OCI-M2 (cell line): ENCODE measurements around the gene CDH23.

Experiments used
- DNase-seq: peaks from one replicate; lab custom pipeline; 2025; ENCODE audit not compliant: unreplicated experiment; lab: John Stamatoyannopoulos, UW

Gene CDH23

DNA sequence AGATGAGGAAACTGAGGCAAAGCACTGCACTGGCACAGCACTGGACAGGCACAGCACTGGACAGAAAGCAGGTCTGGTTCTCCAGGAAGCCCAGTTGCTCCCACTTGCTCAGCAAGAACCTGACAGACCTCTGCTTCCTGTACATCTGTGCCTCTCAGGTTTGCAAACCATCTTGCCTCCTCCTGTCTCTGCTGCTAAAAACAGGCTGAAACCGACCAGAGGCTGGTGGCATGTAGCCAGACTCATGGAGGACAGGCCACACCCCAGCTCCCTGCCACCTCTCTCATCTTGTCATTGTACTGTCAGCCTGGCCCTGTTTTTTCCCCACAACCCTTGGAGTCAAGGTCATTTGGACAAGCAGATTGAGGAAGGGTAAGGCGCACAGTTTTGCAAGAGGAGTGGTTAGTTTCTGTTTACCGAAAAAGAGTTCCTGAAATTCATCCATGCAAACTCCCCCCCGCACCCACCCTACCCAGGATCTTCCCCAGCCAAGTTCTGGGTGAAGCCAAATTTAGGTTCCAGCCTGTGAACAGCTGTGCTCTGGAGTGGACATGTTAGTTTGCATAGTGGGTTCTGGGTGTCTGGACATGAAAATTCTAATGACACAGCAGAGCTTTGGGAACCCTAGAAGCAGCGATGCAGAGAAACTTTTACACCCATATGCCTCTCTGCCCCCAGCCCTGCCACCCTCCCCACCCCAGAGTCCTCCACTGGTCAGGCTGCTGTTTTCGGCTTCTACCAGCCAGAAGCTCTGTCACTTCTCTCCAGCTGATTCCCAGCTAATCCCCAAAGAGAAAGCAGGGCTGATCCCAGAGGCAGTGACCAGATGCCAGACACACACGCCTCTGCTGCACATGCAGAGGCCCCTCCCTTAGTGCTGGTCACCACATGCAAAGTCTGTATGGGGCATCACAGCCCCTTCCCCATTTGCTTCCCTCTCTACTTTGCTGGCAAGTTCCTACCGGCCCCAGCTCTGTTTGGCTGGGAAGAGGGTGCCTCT is 331.3 kb downstream of the CDH23 start:
- DNase-seq: no peak

DNA sequence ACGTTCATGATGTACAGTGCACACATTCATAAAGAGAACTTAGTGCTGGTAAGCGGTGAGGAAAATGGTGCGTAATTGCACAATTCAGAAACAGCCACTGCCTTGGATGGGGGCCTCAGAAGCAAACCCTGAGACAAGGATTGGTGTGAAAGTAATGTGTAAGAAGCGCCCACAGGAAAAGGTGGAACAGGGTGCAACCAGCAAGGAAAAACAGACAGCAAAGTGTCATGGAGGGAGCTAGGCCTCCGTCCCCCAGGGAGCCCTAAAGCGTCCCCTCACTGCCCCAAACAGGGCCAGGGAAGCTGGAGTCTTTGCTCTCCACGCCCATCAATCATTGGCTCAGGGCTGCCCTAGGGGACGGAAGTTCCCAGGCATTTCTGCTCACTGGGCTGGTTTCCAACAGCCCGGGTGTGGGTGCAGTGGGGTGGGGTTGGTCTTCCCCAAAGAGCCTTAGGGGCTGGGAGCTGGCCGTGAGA is 332.5 kb downstream of the CDH23 start:
- no peak for DNase-seq

DNA sequence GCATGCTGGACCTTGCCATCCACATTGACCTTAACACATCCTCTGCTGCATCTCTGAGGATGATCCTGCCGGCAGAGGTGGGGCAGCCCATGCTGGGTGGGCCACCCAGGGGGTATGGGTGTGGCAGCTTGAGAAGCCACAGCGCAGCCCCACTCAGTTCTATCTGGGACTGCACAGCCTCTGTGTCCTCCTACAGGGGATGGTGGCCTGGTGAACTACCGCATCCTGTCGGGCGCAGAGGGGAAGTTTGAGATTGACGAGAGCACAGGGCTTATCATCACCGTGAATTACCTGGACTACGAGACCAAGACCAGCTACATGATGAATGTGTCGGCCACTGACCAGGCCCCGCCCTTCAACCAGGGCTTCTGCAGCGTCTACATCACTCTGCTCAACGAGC is 335.1 kb downstream of the CDH23 start:
- no peak for DNase-seq

DNA sequence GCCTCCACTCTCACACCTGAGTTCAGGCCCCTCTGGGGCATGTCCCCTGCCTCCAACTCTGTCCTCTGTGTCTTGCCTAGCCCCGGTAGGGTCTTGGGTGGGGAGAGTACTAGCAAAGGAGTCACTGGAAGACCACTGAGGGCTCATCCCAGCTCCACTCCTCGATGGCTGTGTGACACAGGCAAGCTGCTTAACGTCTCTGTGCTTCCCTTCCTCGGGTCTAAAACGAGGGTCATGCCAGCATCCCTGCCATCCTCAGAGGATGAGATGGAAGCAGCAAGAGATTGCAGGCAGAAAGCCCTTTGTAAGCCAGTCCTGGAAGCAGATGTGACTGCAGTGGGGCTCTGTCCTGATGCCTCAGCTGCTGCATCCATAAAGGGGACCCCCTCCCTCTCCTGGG is 338.1 kb downstream of the CDH23 start:
- DNase-seq: no peak

DNA sequence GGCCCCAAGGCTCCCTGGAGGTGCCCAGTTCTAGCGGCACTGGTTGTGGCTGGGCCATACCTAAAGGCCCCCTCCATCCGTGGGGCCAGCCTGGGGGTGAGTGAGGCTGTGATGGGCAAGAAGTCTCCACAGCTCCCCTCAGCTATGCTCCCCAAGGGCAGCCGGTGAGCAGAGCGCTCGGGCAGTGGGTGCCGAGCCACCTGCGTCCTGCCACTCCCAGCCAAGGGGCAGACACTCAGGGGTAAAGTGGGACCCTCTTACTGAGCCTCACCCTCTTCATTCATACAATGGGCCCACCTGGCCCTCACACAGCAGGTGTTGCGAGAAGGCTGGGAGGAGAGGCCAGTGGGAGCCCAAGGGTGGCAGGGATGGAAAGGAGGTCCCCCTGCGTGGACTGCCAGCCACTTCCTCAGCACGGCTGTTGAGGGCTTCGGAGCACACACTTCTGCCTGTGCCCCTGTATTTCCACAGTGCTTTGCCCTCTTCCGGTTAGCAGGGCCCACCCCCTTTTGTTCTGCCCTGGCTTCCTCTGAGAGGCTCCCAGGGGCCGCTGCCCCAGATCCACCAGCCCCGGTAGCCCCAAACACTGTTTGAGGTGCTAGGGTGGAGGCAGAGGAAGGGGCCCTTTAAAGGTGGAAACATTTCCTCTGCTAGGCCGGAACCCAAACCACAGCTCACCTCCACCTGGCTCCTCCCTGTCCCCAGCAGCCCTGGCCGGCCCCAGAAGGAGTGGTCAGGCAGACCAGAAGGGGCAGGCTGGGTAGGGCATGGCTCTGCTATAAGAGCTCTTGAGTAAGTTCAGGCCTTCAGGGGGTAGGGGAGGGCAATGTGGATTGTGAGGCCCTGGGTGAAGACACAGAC is 339.2 kb downstream of the CDH23 start:
- no peak for DNase-seq

DNA sequence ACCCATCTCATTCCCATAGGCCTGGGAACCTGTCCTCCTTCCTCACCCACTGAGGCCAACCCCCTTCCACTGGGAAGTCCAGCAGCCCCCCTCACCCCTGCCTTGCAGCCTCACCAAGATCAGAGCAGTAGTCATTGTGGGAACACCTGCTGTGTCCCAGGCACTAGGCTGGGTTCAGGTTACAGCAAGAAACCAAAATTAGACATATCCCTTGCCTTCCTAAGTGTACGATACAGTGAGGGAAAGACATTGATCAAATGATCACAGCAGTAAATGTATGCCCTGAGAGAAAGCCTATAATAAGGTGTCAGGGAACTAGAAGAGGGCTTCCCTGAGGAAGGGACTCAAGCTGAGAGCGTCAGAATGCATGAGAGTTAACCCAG is 339.8 kb downstream of the CDH23 start:
- DNase-seq: no peak

DNA sequence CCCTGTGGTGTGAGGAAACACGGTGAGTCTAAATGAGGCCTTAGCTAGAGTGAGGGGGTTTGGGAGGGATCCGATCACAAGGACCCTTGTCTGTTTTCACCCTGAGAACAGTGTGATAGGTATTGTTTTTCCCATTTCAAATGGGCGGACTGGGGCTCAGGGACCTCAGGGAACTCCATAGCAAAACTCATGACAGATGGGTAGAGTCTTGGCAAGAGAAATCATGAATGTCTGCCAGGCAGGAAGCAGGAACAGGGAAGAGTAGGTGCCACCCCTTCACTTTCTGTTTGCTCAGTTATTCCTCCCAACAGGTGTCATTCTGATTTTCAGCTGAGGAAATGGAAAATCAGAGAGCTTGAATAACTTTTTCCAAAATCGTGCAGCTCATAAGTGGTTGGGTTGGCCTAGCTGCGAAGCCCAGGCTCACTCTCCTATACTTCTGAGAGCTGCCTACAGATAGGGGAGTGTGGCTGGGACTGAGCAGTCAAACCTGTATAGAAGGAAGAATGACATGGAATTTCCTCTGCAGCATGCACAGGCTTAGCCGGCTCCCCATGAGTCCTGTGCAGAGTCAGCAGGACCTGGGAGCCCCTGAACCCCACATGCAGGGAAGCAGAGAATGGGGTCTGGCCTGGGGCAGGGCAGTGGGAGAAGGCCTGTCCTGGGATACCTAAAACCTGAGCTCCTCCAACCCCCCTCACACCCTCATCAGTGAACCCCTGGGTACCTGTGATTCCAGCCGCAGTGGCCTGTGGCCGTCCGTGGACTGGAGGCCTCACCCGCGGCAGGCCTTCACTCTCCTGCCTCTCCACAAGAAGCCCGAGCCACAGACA is 340.5 kb downstream of the CDH23 start:
- DNase-seq: no peak

DNA sequence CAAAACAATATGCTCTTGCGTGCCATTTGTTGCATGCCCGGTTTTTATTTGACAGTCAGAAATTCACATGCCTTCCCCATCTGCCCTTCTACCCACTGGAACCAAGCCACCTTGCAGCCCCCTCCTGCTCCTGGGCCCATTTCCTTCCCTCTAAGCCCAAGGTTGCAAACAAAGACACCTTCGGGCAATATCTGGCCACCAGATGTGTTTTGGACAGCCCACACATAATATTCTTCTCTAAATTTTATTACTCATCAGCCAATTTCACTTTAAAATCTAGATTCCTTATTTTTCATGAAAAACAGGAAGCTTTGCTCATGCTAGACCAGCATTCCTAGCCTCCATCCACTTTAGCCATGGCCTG is 341.1 kb downstream of the CDH23 start:
- no peak for DNase-seq

DNA sequence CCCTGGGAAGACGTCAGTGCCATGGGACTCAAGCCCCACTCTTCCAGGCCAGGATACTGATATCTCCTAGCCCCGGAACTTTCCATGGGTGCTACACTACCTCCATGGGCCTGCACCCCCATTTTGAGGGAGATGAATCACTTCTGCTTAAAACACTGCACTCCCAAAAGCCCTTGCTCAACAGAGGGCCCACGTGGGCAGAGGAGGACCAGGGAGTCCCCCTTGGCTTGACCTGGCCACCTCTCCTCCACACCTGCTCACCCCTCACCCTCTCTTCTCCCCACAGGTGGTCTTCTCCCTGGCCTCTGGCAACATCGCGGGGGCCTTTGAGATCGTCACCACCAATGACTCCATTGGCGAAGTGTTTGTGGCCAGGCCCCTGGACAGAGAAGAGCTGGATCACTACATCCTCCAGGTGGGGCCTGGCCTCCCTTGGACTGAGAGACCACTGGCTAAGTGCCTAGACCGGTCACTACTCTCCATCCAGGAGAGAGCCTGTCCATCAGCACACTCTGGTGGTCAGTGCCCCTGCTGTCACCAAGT is 342.7 kb downstream of the CDH23 start:
- DNase-seq: no peak

DNA sequence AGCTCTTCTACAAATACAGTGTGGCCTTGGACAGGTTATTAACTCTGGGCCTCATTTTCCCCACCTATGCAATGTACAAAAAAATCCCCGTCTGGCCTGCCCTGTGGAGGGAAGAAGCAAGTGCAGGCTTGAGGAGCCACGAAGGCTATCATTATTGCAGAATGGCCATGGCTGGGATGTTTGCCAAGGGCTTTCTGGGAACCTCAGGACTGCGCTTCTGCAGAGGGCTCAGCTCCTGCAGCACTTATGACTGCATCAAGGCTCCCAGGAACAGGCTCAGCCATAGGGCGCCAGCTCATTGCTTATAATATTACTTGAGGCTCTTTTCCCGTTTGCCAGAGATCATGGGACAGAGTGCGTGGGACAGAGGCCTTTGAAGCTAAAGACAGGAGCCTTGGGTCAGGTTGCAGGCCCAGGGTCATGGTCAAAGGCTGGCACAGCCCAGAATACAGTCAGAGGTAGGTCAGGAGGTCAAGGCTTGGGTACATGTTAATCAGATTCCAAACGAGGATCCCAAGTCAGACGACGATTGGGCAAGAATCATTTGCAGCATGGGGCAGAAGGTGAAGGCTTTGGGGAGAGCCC is 343.4 kb downstream of the CDH23 start:
- no peak for DNase-seq

DNA sequence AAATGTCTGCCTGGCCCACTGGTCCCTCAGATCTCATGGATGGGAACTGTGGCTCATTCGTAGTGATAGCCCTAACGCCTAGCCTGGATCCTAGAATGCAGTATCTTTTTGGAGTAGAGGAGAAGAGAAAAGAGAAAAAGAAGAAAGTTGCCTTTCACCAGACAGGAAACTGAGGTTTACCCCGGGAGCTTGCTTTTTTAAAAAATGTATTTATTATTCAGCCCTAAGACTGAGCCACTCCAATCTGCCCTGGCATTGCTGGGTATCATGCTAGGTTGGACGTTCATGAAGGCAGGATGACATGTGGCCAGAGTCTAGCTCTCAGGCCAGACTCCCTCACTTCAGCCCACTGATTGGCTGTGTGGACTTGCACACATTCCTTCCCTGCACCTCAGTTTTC is 344.3 kb downstream of the CDH23 start:
- no peak for DNase-seq

DNA sequence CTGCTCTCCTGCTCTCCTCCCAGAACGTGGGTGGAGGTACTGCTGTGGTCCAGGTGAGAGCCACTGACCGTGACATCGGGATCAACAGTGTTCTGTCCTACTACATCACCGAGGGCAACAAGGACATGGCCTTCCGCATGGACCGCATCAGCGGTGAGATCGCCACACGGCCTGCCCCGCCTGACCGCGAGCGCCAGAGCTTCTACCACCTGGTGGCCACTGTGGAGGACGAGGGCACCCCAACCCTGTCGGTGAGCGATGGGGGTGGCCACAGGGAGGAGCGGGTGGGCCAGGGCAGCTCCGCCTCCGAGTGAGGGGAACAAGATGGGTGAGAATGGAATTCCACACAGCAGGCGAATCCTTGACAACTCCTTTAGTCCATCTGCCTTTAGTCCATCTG is 345.0 kb downstream of the CDH23 start:
- no peak for DNase-seq

DNA sequence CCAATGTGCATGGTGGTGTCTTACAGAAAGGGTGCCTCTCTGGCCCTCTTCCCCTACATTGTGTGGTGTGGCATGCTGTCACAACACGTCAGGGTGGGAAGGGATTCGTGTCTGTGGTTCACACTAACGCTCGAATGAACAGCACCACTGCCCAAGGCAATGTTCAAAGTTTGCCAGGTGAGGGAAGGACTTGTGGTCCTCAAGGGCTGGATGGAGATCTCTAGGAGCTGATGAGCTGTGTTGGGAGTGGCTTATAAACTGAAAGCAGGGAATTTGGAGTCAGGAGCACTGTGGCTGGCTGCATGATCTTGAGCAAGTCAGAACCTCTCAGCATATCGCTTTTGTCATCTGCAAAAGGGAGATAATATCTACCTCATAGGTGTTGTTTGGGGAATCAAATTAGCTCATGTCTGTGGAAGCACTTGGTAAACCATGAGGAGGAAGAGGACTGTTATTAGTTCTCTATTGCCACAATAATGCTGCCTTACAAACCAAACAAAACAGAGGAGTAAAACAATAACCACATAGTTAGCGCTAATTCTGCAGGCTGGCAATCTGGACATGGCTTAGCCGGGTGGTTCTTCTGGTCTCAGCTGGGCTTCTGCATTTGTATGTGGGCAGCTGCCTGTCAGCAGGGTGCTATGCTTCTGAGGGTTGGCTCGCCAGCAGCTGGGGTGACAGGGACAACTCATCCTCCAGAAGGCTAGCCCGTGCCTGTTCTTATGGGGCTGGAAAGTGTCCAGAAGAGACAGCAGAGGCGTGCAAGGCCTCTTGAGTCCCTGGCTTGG is 345.8 kb downstream of the CDH23 start:
- no peak for DNase-seq

DNA sequence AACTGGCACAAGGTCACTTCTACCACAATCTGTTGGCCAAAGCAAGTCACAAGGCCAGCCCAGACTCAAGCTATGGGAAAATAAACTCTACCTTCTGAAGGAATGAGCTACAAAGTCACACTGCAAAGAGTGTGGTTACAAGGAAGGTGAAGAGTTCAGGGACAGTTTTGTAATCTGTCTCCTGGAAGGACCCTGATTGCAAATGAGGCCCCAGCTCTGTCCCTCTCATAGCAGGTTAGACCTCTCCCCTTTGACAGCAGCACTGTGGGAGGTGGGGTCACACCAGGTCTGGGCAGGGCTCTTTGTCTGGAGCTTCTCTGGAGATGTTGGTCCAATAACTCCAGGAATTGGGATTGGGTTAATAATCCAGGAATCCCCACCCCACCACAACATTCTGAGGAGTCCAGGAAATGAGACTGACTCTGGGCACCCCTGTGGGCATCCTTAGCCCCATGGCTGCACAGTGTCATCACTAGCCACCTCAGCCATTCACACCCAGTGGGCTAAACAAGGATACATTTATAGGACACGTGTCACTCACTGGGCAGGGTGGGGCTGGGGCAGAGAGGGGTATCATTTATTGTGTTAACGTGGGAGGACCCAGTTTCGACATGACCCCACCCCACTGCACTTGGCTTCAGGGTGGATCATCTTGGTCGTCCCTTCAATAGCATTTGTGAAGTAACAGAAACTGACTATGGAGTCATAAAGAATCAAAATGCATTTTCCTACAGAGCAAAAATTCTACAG is 346.5 kb downstream of the CDH23 start:
- no peak for DNase-seq

DNA sequence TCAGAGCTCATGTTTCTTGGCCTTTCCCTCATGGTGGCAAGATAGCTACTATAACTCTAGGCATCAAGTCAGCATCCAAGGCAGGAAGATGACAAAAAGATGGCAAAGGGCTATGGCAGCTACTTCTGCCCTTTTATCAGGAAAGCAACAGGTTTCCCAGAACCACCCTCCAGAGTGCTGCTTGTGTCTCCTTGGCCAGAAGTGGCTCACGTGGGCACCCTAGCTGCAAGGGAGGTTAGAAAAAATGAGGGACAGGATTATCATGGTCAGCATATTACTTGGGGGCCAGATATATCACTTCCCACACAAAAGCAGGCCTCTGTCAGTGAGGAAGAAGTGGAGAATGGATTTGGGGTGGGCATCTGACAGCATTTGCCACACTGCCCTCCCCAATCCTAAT is 347.1 kb downstream of the CDH23 start:
- DNase-seq: no peak

DNA sequence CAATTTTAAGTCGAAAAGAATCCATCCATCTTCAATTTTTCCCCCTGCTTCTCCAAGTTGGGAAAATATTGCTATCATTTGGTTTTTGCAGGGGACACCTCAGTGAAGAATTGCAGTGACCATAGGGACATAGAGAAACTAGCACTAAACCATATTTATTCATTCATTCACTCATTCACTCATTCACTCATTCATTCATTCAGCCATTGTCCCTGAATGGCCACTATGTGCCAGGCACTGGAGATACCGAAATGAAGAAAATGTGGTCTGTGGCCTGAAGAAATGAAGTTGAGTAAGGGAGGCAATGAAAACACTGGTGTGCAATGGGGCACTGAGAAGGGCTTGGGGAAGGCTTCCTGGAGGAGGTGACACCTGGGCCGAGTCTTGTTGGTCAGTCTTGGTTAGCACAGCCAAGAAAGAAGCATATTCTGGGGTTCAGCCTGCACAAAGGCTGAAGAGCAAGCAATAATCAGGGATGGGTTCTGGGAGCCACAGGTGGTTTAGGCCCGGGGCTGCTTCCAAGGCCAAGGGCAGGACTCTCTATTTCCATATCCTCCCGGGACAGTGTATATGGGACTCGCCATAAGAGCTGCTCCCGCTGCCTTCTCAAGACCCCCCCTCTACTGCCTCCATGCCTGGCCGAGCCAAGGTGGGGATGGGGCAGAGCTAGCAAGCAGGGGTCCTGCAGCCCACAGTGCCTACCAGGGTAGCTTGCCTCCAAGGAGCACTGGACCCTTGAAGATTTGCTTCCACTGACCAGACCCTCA is 348.4 kb downstream of the CDH23 start:
- DNase-seq: no peak

DNA sequence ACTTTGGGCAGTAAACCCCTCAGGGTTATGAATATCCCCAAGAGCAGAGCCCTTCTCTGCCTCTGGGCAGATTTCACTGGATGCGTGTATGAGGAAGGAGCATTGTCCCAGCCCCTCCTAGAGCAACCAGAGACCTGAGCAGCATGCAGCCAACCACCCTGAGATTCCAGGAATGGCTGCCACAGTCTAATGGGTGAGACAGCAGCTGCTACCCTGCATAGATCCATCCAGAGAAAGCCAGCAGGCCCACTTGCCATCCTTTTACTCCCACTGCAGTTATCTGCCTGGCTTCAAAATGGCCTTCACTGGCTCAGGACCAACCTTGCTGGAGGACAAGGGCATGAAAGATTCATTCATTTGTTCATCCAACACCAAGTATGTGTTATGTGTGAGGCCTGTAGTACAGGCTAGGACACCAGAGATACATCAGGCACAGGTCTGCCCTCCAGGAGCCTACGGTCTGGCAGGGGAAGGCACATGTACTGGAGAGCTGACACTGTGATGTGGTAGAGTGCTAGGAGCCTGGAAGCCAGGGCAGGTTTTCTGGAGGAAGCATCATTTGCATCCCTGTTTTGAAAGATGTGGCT is 349.0 kb downstream of the CDH23 start:
- no peak for DNase-seq
